ENCODE data around the gene THAP7. TPM values are rescaled to one million over a fixed set of nuclear protein-coding genes. Genes with fewer than 3 reads are reported as not detected.

The THAP7 gene
- total RNA-seq, 1 experiment from 2014 or later: 27.7 TPM

- POLR2A ChIA-PET: no interaction called here
- Histone ChIP-seq H3K9me2 (ENCODE audit: insufficient read depth) (no peaks in the 10 kb centered on the region), H4K20me1 (ENCODE audit: insufficient read depth) (no peaks in the 10 kb centered on the region), H3K27me3 (ENCODE audit: insufficient read depth, low read length) (no peaks in the 10 kb centered on the region), H3K36me3 (ENCODE audit: control insufficient read depth in 1 of 2, insufficient read depth in 2 of 2, low read length in 2 of 2) (no peaks in the 10 kb centered on the region), H3K27ac (ENCODE audit: low read depth, low read length) (no peak overlapping the region), H3K4me2 (ENCODE audit: low read length) (no peak overlapping the region), H2AFZ (ENCODE audit: low read depth, low read length, poor library complexity, severe bottlenecking) (no peak overlapping the region), H3K4me1 (ENCODE audit: control insufficient read depth in 1 of 2, insufficient read depth in 2 of 2, low read length in 2 of 2) (no peaks in the 10 kb centered on the region), H3K79me2 (ENCODE audit: insufficient read depth, low read length) (no peaks in the 10 kb centered on the region), H3K4me3 (replicated peaks in 1 of 2; ENCODE audit: low read depth in 1 of 2, low read length in 2 of 2) (no peak overlapping the region), H3K9ac (ENCODE audit: low read length) (no peak overlapping the region), H3K9me3 (ENCODE audit: control insufficient read depth in 1 of 2, insufficient read depth in 1 of 2, low read depth in 1 of 2, low read length in 2 of 2) (no peaks in the 10 kb centered on the region)
- CTCF ChIA-PET: no interaction called here
- peak; percentile 57; the same call in 1 of the 2 replicates for ATAC-seq
- peak in 2 of 3 experiments; percentile 18 to 30; a peak in 3 of 6 replicates for TF ChIP-seq CTCF (IDR thresholded peaks at IDR 0.05 in 2 of 3, conservative IDR thresholded peaks at IDR 0.05 in 1 of 3; ENCODE audit: borderline replicate concordance in 1 of 3, insufficient read depth in 1 of 3, low read depth in 2 of 3, low read length in 2 of 3)
- no peak for TF ChIP-seq ZNF274 (IDR thresholded peaks at IDR 0.05; ENCODE audit: low read depth, low read length)
- no peak for TF ChIP-seq REST (IDR thresholded peaks at IDR 0.05; ENCODE audit: low read depth)
- no peak for TF ChIP-seq CBX3 (IDR thresholded peaks at IDR 0.05; ENCODE audit: low read depth)
- TF ChIP-seq SIN3A (IDR thresholded peaks at IDR 0.05; ENCODE audit: low read depth): no peak
- BruUV-seq (replicated peaks): no TSS peak
- no peak for DNase-seq (ENCODE audit: low read depth, low spot score)
- intact Hi-C loops (cut with micrococcal nuclease): no loop called here
- RAD21 ChIA-PET (ENCODE audit: low non-redundant PET in 1 of 2, low total read pairs in 2 of 2, uncharacterized antibody in 2 of 2, unreplicated experiment in 2 of 2): no interaction called here
These were observed 21.2 kb upstream of the THAP7 start for GRCh38 chr22:21022955-21023614.

Measured in HCT116 (cell line).